GM12864 (cell line): ENCODE data around the gene PRR33.

ENCODE experiments used
- DNase-seq: peaks from one replicate; pipeline ENCODE4 v3.0.0-alpha.2; 2011; ENCODE audit warnings: low read depth
- H3K4me3 ChIP-seq: 2 replicates; pipeline ENCODE4 v1.5.1; 2011; ENCODE audit warnings: mild to moderate bottlenecking, low read depth, low read length, control low read depth
- CTCF ChIP-seq: IDR thresholded peaks from 2 replicates; pipeline ENCODE4 v1.5.1; 2011; ENCODE audit warnings: low read depth, mild to moderate bottlenecking, moderate library complexity, low read length, control low read depth, inconsistent platforms; ENCODE audit errors: missing control alignments

PRR33 gene

GRCh38 chr11:1918436-1919315 is 27.0 kb upstream of the PRR33 start:
- no peak for DNase-seq
- no peak for TF ChIP-seq CTCF
- H3K4me3 ChIP-seq = no peak overlapping the region

GRCh38 chr11:1917523-1918435 is 26.1 kb upstream of the PRR33 start:
- TF ChIP-seq CTCF = peak; percentile 60
- no peak overlapping the region for H3K4me3 ChIP-seq
- DNase-seq = no peak

GRCh38 chr11:1916986-1917522 is 25.4 kb upstream of the PRR33 start:
- no peak for TF ChIP-seq CTCF
- H3K4me3 ChIP-seq = no peak overlapping the region
- DNase-seq = no peak

- H3K4me3 ChIP-seq = no peak overlapping the region
- no peak for DNase-seq
- no peak for TF ChIP-seq CTCF
These were observed 24.7 kb upstream of the PRR33 start for GRCh38 chr11:1916132-1916985.

- no peak for DNase-seq
- no peak overlapping the region for H3K4me3 ChIP-seq
- TF ChIP-seq CTCF = no peak
These were observed 24.1 kb upstream of the PRR33 start for GRCh38 chr11:1915795-1916131.
